A673 (cell line): Measurements from ENCODE around the gene LRP1. TPM values are rescaled to one million over a fixed set of nuclear protein-coding genes. Genes with fewer than 3 reads are reported as not detected.
A peak's percentile ranks its signal among the peaks of the same experiment; 100 is the strongest.

Source experiments
- BruUV-seq: library from RNA; stranded (reverse); fragments of 400-500 nt; replicated peaks from 2 replicates; lab custom pipeline; 2021; lab: Mats Ljungman, UMichigan
- CTCF ChIA-PET: fragments of 300-600 bp; sonication (Branson Sonifier 250); formaldehyde crosslinking; loops from one replicate; lab custom pipeline; 2022; ENCODE audit warnings: antibody characterized with exemption; lab: Charles Lee
- POLR2A ChIA-PET: fragments of 300-600 bp; sonication (Branson Sonifier 250); formaldehyde crosslinking; loops from one replicate; lab custom pipeline; 2022; ENCODE audit warnings: antibody characterized with exemption; ENCODE audit not compliant: low non-redundant PET; lab: Charles Lee
- DNase-seq: peaks from one replicate; pipeline ENCODE4 v3.0.0-alpha.2; 2015; ENCODE audit warnings: low spot score
- H3K27ac ChIP-seq: fragments of 200-600 bp; sonication (generic); 2 replicates; pipeline ENCODE4 v1.5.1; 2016; ENCODE audit warnings: mixed run types, low read depth, mild to moderate bottlenecking, mixed read lengths, antibody characterized with exemption, low read length; ENCODE audit not compliant: poor library complexity, severe bottlenecking
- H3K27me3 ChIP-seq: fragments of 200-600 bp; sonication (generic); replicated peaks from 2 replicates; pipeline ENCODE4 v1.6.1; 2017; ENCODE audit warnings: mixed run types, low read depth, mild to moderate bottlenecking, mixed read lengths, antibody characterized with exemption, low read length; ENCODE audit not compliant: insufficient read depth, poor library complexity
- H3K36me3 ChIP-seq: fragments of 200-600 bp; sonication (generic); 2 replicates; pipeline ENCODE4 v1.6.1; 2016; ENCODE audit warnings: mixed run types, mild to moderate bottlenecking, mixed read lengths, antibody characterized with exemption, low read length; ENCODE audit not compliant: insufficient read depth, poor library complexity, severe bottlenecking
- H3K4me1 ChIP-seq: fragments of 200-600 bp; sonication (generic); 2 replicates; pipeline ENCODE4 v1.6.1; 2017; ENCODE audit warnings: mixed run types, mild to moderate bottlenecking, mixed read lengths, antibody characterized with exemption, low read length; ENCODE audit not compliant: insufficient read depth, poor library complexity, severe bottlenecking
- H3K4me3 ChIP-seq: fragments of 200-600 bp; sonication (generic); 2 replicates; pipeline ENCODE4 v1.5.1; 2016; ENCODE audit warnings: low read depth, mixed run types, mild to moderate bottlenecking, mixed read lengths, low read length; ENCODE audit not compliant: poor library complexity, severe bottlenecking
- H3K9me3 ChIP-seq: fragments of 200-600 bp; sonication (generic); 2 replicates; pipeline ENCODE4 v1.6.1; 2016; ENCODE audit warnings: mixed run types, low read depth, mild to moderate bottlenecking, mixed read lengths, antibody characterized with exemption, low read length; ENCODE audit not compliant: poor library complexity, severe bottlenecking
- EZH2 ChIP-seq: fragments of 200-600 bp; sonication (generic); IDR thresholded peaks from 2 replicates; pipeline ENCODE4 v1.6.1; 2017; ENCODE audit warnings: borderline replicate concordance, low read depth, mild to moderate bottlenecking, mixed read lengths, antibody characterized with exemption, low read length; ENCODE audit not compliant: poor library complexity, severe bottlenecking
- intact Hi-C: fragments of 100-400 bp; cut with micrococcal nuclease; formaldehyde crosslinking; loops from one replicate; pipeline ENCODE4 v1.10.0; 2022; ENCODE audit not compliant: unreplicated experiment
- total RNA-seq: library from RNA; stranded (reverse); gene quantifications from 2 replicates; pipeline ENCODE4 v1.2.3, GENCODE V29; 2021
- TF ChIP-seq, protein P1 (sequence below): fragments of 300-800, 200-600 bp; sonication (generic); conservative IDR thresholded peaks from 2 replicates; pipeline ENCODE4 v1.5.1; 2017; ENCODE audit warnings: low read depth, mild to moderate bottlenecking, antibody characterized with exemption, low read length, moderate library complexity, mixed read lengths

Gene LRP1
- total RNA-seq, 1 experiment from 2014 or later: 31.0 TPM

DNA sequence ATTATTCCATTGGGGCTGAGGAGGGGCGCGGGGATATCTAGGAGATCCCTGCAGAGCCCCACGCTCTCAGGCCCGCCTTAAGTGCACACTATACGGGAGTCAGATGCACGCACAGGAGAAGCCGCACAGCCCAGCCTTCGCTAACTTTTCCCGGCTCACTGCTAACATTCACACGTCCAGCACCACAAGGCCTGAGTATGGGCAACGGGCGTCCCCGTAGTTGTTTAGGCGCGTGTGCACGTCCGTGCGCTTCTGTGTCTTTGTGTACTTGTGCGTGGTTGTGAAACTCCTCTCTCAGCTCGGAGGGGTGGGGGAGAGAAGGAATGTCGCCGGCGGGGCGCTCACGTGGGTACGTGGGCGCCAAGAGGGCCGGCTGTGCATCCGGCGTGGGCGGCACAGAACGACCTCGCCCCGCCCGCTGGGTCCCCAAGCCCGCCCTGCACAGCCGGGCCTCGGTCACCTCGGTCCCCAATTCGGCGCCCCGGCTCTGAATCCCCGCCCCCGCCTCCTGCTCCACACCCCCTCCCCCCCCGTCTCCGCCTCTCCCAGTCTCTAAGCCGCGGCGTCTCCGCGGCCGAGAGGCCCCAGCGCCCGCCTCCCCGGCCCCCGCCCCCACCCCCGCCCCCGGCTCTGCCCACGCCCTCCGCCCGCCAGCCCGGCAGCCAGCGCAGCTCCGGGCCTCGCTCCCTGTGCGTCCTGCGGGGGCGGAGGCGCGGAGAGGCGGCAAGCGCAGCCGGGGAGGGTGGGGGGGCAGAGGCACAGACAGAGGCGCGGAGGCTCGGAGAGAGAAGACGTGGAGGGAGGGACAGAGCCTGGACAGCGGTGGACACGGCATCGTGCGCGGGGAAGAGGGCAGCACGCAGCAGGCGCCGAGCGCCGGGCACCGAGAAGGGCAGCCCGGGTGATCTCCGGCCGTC is 39.7 kb upstream of the LRP1 start, which contains the start of gene NAB2:
Gene NAB2, plus strand, starts transcription at position 761 of the 917 bp plus-strand sequence. CDS start 158 bp downstream, outside the sequence.
- TF ChIP-seq, protein P1, sequence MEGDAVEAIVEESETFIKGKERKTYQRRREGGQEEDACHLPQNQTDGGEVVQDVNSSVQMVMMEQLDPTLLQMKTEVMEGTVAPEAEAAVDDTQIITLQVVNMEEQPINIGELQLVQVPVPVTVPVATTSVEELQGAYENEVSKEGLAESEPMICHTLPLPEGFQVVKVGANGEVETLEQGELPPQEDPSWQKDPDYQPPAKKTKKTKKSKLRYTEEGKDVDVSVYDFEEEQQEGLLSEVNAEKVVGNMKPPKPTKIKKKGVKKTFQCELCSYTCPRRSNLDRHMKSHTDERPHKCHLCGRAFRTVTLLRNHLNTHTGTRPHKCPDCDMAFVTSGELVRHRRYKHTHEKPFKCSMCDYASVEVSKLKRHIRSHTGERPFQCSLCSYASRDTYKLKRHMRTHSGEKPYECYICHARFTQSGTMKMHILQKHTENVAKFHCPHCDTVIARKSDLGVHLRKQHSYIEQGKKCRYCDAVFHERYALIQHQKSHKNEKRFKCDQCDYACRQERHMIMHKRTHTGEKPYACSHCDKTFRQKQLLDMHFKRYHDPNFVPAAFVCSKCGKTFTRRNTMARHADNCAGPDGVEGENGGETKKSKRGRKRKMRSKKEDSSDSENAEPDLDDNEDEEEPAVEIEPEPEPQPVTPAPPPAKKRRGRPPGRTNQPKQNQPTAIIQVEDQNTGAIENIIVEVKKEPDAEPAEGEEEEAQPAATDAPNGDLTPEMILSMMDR: no peak
- TF ChIP-seq EZH2: no peak

DNA sequence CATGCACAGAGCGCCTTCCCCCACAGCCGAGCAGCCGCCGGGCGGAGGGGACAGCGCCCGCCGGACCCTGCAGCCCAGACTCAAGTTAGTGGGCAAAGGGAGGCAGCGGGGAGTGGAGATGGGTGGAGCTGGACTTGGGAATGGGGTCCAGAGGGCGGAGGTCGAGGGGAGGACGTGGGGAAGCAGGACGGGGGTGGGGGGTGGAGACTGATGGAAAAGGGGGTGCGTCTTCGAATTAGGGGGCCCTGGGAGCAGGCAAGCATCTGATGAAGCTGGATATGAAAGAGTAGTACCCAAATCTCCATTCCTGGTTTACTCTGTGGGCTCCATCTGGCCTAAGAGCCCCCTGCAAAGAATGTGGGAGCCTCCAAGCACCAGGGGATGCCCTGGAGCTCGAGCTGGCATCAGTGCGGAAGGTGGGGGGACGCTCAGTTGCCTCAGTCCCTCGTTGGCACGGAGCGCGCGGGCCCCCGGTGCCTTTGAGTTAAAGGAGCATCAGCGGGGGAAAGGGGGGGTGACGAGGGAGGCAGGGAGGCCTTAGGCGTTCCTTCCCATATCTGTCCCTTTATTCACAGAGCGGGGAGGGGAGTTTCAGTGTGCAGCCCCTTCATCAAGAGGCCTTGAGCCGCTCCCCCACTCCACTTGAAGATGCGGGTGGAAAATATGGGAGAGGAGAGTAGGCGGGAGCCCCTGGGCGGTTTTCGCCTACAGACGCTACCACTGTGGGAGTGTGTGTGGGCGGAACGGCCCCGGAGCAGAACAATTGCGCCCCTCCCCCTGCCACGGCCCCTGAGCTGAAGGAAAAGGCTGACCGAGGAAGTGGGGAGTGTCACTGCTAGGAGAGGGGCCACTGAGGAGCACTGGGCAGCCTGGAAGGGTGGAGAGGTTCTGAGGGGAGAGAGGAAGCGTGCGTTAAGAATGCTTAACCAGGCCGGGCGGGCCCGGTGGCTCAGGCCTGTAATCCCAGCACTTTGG is 38.7 kb upstream of the LRP1 start:
- intact Hi-C loops: no loop called here
- BruUV-seq: no TSS peak
- Histone ChIP-seq H3K36me3 (peaks cover 38% of the 10 kb centered on the region), H3K27ac (peak overlapping the region; percentile 89), H3K4me3 (peak overlapping the region; percentile 93), H3K27me3 (no peaks in the 10 kb centered on the region), H3K4me1 (peaks cover 59% of the 10 kb centered on the region), H3K9me3 (no peaks in the 10 kb centered on the region)
- peak; percentile 77 for DNase-seq
- no peak for TF ChIP-seq EZH2
- TF ChIP-seq, protein P1: no peak
- POLR2A ChIA-PET: interaction anchor here (0.6 kb wide), 1 partner anchor 942 kb away, joined by 10 read pairs; no protein-coding TSS in a partner anchor
- CTCF ChIA-PET: interaction anchor here (0.6 to 2.1 kb wide), 3 partner anchors 15 to 22 kb away, joined by 3 to 15 read pairs (median 9); no protein-coding TSS in a partner anchor

More for the DNA sequence above, 39.7 kb upstream of the LRP1 start, which contains the start of gene NAB2:
- Histone ChIP-seq H3K4me3 (peak within 1 kb of the TSS; percentile 93), H3K36me3 (peaks cover 32% of the 10 kb centered on the region), H3K27me3 (no peaks in the 10 kb centered on the region), H3K27ac (peak within 1 kb of the TSS; percentile 100), H3K4me1 (peaks cover 51% of the 10 kb centered on the region), H3K9me3 (no peaks in the 10 kb centered on the region)
- ChIA-PET CTCF (interaction anchor here (2.1 kb wide), 1 partner anchor 23 kb away, joined by 15 read pairs; no protein-coding TSS in a partner anchor), POLR2A (interaction anchor here (0.6 to 1.0 kb wide), 5 partner anchors 10 to 1244 kb away, joined by 3 to 11 read pairs (median 9); partner anchors contain the start of genes NEMP1 and STAT6)
- intact Hi-C loops: no loop called here
- peak; percentile 98 for DNase-seq
- BruUV-seq: no TSS peak

DNA sequence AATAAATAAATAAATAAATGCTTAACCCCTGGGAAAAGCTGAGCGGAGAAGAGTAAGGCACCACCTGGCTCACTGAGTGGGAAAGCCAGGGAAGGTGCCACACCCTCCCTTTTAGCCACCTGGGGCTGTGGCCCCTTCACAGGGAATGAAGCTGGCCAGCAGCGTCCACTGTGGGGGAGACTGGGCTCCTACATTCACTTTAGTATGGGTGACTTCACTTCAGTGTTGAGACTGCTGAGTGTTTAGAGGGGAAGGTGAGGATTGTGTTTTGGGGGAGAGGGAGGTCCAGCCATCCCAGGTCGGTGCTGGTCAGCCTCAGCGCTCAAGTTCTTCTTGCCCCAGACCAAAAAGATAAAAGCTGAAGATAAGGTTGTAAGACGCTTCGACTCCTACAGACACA is 37.8 kb upstream of the LRP1 start:
- CTCF ChIA-PET: interaction anchor here (2.0 to 2.1 kb wide), 2 partner anchors 21 to 22 kb away, joined by 9 to 15 read pairs; no protein-coding TSS in a partner anchor
- Histone ChIP-seq H3K27ac (peak overlapping the region; percentile 75), H3K9me3 (no peaks in the 10 kb centered on the region), H3K4me1 (peaks cover 57% of the 10 kb centered on the region), H3K27me3 (no peaks in the 10 kb centered on the region), H3K4me3 (peak overlapping the region; percentile 93), H3K36me3 (peaks cover 46% of the 10 kb centered on the region)
- intact Hi-C loops: no loop called here
- POLR2A ChIA-PET: no interaction called here
- BruUV-seq: no TSS peak
- no peak for TF ChIP-seq EZH2
- TF ChIP-seq, protein P1: no peak
- no peak for DNase-seq
